Transverse colon (tissue), 3 donors: Measurements from ENCODE around the gene NR1H3.

Experiments
- CTCF ChIP-seq, 5 experiments: fragments of 200-600 bp in 3 of 5; fragments of 450-650 bp in 2 of 5; sonication (generic) in 3 of 5; IDR thresholded peaks; 1 replicate in 2 of 5; 2 replicates in 3 of 5; pipeline ENCODE4 v1.5.1; 2016 to 2017; ENCODE audit warnings: antibody characterized with exemption in 5 of 5, inconsistent platforms in 3 of 5, mild to moderate bottlenecking in 2 of 5, moderate library complexity in 1 of 5
- EP300 ChIP-seq: sonication (generic); formaldehyde crosslinking; IDR thresholded peaks from one replicate; pipeline ENCODE4 v1.6.1; 2017; ENCODE audit warnings: antibody characterized with exemption, low read depth
- POLR2A ChIP-seq: fragments of 450-650 bp; IDR thresholded peaks from one replicate; pipeline ENCODE4 v1.6.1; 2016; ENCODE audit warnings: antibody characterized with exemption, mild to moderate bottlenecking, moderate library complexity

- no peak for TF ChIP-seq CTCF (IDR thresholded peaks at IDR 0.05)
- TF ChIP-seq POLR2A: no peak
- TF ChIP-seq EP300: no peak
These were observed 1.4 kb upstream of the NR1H3 start for GRCh38 chr11:47256374-47256773.
